Ovary (tissue), 9 donors: ENCODE data around the gene RPIA. TPM values are rescaled to one million over a fixed set of nuclear protein-coding genes. Genes with fewer than 3 reads are reported as not detected.

Experiments used
- polyA plus RNA-seq, 2 donors: library from polyadenylated mRNA; stranded (reverse); fragments of 200-250 nt in 1 of 2; fragments of 350-450 nt in 1 of 2; fragmentation: Illumina TruSeq in 1 of 2; extraction: RNeasy Lipid Tissue Mini Kit (QIAGEN cat#74804) in 1 of 2; gene quantifications; one replicate each; pipeline ENCODE4 v1.2.3, GENCODE V29; 2013 to 2014
- total RNA-seq, 7 donors: library from RNA; depleted of rRNA in 2 of 7; stranded (reverse); fragments of >200 nt in 2 of 7; fragmentation: NEBNext Ultra II Directional in 3 of 7; extraction: Animal tissue kit (Norgen Biotek cat#: 25700) in 3 of 7; gene quantifications; one replicate each; pipeline versions ENCODE4 v1.1.0 to v1.2.4, GENCODE V29; 2016 to 2023
- donor health status: DM: no; HTN: no; CAD: no; lungs with moderate emphysema.
- donor health status: DM: no; HTN: no; CAD: no.
- donor health status: Bipolar disorder and iron deficiency.
- donor health status: DM: yes; HTN: yes; CAD: no.
- donor health status: DM: no; HTN: no; CAD: no.
- donor health status: DM: yes; HTN: yes; CAD: no.

RPIA gene
- total and polyA plus RNA-seq, 9 donors: 10.4 to 19.3 (median 15.4) TPM

Other genes starting within 250 kb of the RPIA start
- not detected for gene FOXI3, start 239.0 kb upstream of the RPIA start, total RNA-seq
- not detected for gene FOXI3, start 239.0 kb upstream of the RPIA start, polyA plus RNA-seq
- 10 to 100 TPM; 13.6 to 19.8 (median 18.8) TPM for gene EIF2AK3, start 64.2 kb upstream of the RPIA start, total RNA-seq
- 10 to 100 TPM in 1 of 2 donors, 1 to 10 TPM in 1; 6.2 to 18.0 TPM for gene EIF2AK3, start 64.2 kb upstream of the RPIA start, polyA plus RNA-seq